Spleen (tissue), 7 donors: Measurements from ENCODE around the gene LSAMP.

ENCODE experiments used
- POLR2A ChIP-seq, 3 donors: fragments of 450-650 bp; IDR thresholded peaks; one replicate each; pipeline ENCODE4 v1.5.1; 2017; ENCODE audit warnings: antibody characterized with exemption in 3 of 3, mild to moderate bottlenecking in 1 of 3
- TF ChIP-seq, protein P1 (sequence below), 11 experiments: fragments of 200-600 bp in 7 of 11; fragments of 450-650 bp in 4 of 11; sonication (generic) in 4 of 11; IDR thresholded peaks in 8 of 11; conservative IDR thresholded peaks in 3 of 11; 1 replicate in 7 of 11; 2 replicates in 4 of 11; pipeline versions ENCODE4 v1.4.0 to v1.8.0; 2016 to 2021; ENCODE audit warnings: antibody characterized with exemption in 11 of 11, inconsistent platforms in 4 of 11, mild to moderate bottlenecking in 1 of 11
- donor health status: DM: no; HTN: no; CAD: no; lungs with moderate emphysema.
- donor health status: DM: no; HTN: no; CAD: no.
- donor health status: DM: no; HTN: no; CAD: no.

DNA sequence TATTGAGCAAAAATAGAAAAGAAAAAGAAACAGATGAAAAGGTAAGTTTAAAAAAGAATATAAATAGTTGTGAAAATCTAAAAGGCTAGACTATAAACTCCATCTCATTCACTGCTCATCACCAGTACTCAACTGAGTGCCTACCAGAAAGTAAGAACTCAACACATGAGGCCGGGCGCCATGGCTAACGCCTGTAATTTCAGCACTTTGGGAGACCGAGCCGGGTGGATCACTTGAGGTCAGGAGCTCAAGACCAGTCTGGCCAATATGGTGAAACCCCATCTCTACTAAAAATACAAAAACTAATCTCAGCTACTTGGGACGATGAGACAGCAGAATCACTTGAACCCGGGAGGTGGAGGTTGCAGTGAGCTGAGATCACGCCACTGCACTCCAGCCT is 19.3 kb downstream of the LSAMP start:
- TF ChIP-seq, protein P1, sequence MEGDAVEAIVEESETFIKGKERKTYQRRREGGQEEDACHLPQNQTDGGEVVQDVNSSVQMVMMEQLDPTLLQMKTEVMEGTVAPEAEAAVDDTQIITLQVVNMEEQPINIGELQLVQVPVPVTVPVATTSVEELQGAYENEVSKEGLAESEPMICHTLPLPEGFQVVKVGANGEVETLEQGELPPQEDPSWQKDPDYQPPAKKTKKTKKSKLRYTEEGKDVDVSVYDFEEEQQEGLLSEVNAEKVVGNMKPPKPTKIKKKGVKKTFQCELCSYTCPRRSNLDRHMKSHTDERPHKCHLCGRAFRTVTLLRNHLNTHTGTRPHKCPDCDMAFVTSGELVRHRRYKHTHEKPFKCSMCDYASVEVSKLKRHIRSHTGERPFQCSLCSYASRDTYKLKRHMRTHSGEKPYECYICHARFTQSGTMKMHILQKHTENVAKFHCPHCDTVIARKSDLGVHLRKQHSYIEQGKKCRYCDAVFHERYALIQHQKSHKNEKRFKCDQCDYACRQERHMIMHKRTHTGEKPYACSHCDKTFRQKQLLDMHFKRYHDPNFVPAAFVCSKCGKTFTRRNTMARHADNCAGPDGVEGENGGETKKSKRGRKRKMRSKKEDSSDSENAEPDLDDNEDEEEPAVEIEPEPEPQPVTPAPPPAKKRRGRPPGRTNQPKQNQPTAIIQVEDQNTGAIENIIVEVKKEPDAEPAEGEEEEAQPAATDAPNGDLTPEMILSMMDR (IDR thresholded peaks at IDR 0.05 in 8 of 11, conservative IDR thresholded peaks at IDR 0.05 in 3 of 11): no peak
- no peak for TF ChIP-seq POLR2A (IDR thresholded peaks at IDR 0.05)
